Activated CD4-positive, CD25-positive, alpha-beta regulatory T cell (primary cell): ENCODE measurements around the gene TRIM64.
"Not testable (repeated sequence)": the region's sequence is repeated elsewhere in the genome, so short reads cannot be mapped to it uniquely, and the experiment has no call there.

ENCODE experiments used
- DNase-seq, 4 experiments: peaks; one replicate each; lab custom pipeline; 2025; lab: John Stamatoyannopoulos, UW

TRIM64 gene, protein sequence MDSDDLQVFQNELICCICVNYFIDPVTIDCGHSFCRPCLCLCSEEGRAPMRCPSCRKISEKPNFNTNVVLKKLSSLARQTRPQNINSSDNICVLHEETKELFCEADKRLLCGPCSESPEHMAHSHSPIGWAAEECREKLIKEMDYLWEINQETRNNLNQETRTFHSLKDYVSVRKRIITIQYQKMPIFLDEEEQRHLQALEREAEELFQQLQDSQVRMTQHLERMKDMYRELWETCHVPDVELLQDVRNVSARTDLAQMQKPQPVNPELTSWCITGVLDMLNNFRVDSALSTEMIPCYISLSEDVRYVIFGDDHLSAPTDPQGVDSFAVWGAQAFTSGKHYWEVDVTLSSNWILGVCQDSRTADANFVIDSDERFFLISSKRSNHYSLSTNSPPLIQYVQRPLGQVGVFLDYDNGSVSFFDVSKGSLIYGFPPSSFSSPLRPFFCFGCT

DNA sequence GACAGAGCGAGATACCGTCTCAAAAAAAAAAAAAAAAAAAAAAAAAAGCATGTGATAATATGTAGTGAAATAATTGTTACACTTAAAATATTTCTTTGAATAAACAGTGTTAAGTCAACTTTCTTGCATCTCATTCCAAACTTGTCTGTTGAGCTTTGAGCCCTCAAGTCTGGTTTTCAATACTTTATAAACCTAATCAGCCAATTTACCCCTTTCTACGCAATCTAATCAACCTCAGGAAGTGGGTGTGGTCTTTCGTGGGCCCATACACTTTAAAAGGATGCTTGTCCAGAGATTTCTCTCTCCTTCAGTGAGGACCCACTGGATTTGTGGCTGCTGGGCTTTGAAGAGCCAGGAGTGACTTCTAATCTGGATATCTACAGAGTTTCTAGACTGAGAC lies at the start of gene TRIM64:
Gene TRIM64 (plus strand): TSS at position 301 of the 400 bp plus-strand sequence. CDS start 2,467 bp downstream, outside the sequence.
- DNase-seq, result not testable (repeated sequence)

DNA sequence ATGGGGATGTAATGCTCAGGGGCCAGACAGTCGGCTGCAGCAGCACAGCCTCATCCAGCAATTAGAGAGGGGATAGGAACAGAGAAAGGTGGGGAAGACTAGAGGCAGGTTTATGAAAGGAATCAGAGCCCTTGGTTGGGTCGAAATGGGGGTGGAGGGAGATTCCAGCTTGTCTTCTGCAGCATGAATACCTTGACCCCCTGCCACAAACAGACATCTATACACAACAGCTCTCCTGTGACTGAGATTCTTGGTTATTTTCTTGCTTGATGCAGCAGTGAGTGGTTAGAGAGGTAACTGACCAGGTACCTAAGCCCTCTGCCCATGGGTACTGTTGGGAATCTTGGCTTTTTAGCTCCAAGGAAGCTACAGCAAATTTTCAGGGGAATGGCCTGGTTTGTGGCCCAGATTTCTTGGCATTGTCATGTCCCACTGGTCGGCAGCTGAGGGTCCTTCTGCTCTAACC lies 43.6 kb upstream of the TRIM64 start, which contains the start of gene TRIM49D1:
Gene TRIM49D1 (minus strand): TSS at position 51 of the 466 bp plus-strand sequence. CDS start 4,535 bp downstream, outside the sequence.
- DNase-seq, result no peak

DNA sequence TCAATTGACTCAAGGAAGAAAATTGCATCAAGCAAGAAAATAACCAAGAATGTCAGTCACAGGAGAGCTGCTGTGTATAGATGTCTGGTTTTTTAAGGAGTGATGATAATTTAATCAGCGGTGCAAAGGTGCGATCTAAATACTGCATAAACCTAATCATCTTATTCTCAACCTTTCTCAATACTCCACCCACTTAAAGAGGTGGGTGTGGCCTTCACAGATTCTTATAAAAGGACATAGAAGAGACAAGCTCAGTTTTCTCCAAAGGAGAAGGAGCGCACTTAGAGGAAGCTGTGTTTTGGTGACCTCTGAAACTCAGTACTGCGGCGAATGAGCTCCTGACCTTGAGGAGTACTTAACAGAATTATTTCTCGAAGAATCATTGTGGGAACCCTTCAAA lies 42.1 kb upstream of the TRIM64 start, which contains the start of gene TRIM49D2:
Gene TRIM49D2 (plus strand): TSS at position 301 of the 400 bp plus-strand sequence. CDS start 2,698 bp downstream, outside the sequence.
- DNase-seq, result not testable (repeated sequence)

DNA sequence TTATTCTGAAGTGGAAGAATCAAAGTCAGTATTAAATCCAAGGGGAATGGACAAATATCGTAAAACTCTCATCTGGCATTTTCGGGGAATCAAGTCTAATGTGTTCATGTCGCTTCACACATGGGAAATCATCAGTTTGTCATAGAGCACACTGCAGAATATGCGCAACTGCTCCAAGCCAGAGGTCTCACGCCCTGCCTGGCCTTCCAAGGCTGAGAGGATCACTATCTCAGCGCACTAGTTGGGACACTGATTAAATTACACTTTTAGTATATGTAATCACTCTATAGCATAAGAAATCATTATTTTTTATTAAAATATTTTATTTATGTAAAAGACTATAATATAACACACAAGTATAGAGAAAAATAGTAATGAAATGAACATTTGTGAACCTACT lies 5.0 kb upstream of the TRIM64 start:
- DNase-seq, result not testable (repeated sequence)
